Activated CD8-positive, alpha-beta memory T cell treated with anti-CD3 and anti-CD28 coated beads for 4 hours (primary cell): ENCODE results near the gene TMCC3.
"Not testable (repeated sequence)": the region's sequence is repeated elsewhere in the genome, so short reads cannot be mapped to it uniquely, and the experiment has no call there.

Experiments used
- DNase-seq, 2 donors: peaks; one replicate each; pipeline ENCODE4 v3.0.0-alpha.2; 2020; ENCODE audit warnings: low read depth in 2 of 2

TMCC3 gene

DNA sequence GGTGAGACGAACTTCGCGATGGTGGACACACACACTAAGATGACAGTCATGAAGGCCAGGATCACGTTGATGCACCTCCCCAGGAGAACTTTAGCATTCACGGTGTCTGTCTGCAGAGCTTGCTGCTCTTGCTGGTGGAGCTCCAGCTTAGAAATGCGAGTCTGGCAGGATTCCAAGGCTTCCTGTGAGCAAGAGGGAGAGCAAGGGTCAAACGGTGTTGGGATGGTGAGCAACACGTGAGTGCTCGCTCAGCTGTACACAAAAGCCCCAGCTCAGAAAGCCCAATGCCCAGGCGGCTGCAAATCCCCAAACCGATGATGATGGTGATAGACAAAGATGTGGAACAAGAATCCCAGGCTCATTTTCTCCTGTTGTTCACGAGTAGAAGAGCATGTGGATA lies 78.8 kb downstream of the TMCC3 start:
- DNase-seq = no peak

DNA sequence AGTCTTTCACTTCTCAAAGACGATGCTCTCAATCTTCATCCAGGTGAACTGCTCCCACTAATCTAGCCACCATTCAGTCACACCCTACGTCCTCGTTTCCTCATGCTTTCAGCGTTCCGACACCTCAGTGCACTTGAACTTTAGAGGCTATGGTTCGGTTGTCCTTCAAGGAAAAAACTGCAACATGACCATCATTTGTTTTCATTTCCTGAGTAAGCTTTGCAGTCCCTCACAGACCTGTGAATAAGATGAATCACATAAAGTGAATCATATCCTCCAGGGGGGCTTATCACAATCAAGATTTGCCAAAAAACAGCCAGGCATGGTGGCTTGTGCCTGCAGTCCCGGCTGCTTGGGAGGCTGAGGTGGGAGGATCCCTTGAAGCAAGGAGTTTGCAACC lies 80.2 kb downstream of the TMCC3 start:
- DNase-seq = no peak

GRCh38 chr12:94567761-94568160 lies 82.6 kb downstream of the TMCC3 start:
- no peak for DNase-seq

- DNase-seq = no peak
These were observed 84.0 kb downstream of the TMCC3 start for GRCh38 chr12:94566345-94566744.

DNA sequence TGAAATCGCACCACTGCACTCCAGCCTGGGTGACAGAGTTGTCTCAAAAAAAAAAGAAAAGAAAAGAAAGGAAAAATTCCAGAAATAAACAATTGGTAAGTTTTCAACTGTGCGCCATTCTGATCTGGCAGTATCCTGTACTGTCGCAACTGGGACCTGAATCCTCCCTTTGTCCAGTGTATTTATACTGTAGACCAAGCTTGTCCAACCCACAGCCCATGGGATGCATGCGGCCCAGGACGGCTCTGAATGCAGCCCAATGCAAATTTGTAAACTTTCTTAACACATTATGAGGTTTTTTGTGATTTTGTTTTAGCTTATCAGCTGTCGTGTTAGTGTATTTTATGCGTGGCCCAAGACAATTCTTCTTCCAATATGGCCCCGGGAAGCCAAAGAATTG lies 84.7 kb downstream of the TMCC3 start:
- no peak for DNase-seq

- no peak for DNase-seq
These were observed 87.1 kb downstream of the TMCC3 start for GRCh38 chr12:94563286-94563685.

DNA sequence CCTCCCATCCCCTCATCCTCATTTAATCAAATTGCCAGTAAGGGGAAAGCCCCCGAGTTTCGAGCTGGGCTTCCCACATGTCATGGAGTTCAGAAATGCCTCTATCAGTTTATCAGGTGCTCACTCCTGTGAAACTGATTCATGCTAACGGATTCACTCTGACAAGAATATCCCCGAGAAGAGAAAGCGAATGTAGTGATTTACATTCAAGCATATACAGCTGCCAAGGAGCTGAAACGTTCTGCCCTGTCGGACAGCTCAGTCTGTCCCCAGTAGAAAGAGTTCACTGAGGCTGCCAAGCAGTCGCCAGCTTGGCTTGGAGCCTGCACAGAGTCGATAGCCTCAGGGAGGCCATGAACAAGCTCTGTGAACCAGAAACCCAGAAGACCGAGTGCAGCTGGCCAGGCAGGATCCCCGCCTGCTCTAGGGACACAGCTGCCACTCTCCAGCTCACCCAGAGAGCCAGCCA lies 88.4 kb downstream of the TMCC3 start:
- no peak for DNase-seq

DNA sequence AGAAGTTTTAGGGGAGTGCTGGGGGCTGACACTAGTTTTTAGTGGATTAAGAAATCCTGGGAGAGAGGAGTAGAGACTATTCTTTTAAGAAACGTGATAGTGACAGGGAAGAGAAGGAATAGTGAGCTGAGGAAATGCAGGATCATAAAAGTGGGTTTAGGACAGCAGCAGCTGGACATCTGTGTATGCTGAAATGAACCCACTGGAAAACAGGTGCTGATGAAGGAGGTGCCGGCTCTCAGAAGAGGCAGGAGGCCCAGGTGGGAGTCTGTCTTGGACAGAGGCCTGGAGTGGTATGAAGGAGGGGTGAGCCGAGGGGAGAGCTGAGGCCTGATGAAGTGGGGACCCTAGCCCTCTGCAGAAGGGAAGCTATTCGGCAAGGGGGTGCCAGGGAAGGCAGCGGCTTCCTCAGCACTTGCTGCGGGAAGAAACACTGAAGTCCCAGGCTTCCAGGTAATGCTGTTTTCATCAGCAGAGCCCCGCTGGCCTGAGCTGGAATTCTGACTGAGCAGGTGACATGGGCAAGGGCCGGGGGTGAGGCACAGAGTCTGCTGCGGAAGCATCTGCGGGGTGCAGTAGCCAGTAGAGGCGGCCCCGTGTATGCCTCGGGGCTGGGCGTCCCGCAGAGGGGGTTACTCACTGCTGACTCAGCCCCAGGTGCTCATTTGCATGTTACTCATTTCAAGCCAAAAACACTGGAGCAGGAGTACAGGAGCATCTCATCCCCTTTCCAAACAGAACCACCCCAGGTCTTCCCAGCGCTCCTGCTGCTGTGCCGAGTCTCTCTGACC lies 89.7 kb downstream of the TMCC3 start:
- no peak for DNase-seq

DNA sequence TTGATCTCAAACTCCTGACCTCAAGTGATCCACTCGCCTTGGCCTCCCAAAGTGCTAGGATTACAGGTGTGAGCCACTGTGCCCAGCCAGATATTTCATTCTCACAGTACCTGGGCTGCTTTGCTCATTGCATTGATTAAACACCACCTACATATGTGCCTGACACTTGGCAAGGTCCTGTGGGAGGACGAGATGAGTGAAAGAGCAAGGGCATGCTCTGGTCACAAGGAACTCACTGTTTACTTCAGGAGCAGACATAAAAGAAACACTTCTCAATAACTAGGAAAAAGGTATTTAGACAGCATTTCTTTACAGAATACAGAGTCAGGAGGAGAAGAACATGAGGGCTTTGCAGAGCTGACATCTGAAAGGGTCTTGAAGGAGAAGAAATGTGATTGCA lies 91.7 kb downstream of the TMCC3 start:
- DNase-seq = no peak

GRCh38 chr12:94557746-94558295 lies 92.5 kb downstream of the TMCC3 start:
- DNase-seq = no peak

GRCh38 chr12:94555687-94556086 lies 94.7 kb downstream of the TMCC3 start:
- DNase-seq = no peak

DNA sequence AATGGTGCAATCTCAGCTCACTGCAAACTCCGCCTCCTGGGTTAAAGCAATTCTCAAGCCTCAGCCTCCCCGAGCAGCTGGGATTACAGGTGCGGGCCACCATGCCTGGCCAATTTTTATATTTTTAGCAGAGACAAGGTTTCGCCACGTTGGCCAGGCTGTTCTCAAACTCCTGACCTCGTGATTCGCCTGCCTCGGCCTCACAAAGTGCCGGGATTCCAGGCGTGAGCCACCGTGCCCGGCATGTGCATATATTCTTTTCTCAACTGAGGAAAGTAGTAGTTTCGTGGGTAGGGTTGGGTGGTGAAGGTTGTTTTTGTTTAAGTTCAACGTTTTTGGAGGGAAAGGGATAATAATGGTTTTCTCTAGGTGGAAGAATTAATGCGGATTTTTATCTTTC lies 96.5 kb downstream of the TMCC3 start:
- DNase-seq = no peak

DNA sequence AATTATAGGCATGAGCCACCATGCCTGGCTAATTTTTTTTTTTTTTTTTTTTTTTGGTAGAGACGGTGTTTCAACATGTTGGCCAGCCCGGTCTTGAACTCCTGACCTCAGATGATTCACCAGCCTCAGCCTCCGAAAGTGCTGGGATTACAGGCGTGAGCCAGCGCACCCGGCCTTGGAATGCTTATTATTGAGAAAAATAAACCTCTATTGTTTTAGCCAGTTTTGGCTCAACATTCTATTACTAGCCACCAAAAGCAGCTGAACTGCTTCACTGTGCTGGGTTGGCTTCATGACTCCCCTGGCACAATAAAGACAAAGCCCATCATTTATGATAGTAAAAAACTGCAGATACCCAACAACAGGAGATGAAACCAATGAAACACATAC lies 97.2 kb downstream of the TMCC3 start:
- no peak for DNase-seq

DNA sequence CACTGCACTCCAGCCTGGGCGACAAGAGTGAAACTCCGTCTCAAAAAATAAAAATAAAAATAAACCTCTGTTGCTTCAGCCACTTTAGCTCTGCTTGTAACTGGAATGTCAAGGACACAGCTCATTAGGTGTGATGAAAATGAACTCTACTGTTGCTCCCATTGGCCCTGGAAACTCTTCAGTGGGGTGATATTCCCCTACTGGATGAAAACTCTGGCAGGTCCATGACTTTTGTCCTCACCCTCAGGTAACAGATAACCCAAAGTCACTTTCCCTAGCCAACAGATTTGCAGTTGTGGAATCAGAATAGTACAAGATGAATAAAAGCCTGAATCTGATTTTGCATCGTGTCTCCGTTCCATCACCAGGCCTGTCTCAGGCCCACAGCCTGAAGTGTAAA lies 98.5 kb downstream of the TMCC3 start:
- no peak for DNase-seq

- DNase-seq = no peak
These were observed 99.4 kb downstream of the TMCC3 start for GRCh38 chr12:94550964-94551363.

DNA sequence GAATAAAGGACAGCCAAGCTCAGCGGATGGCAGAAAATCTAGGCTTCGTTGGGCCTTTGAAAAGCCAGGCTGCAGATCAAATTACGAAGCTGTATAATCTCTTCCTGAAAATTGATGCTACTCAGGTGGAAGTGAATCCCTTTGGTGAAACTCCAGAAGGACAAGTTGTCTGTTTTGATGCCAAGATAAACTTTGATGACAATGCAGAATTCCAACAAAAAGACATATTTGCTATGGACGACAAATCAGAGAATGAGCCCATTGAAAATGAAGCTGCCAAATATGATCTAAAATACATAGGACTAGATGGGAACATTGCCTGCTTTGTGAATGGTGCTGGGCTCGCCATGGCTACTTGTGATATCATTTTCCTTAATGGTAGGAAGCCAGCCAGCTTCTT lies 101.5 kb downstream of the TMCC3 start:
- DNase-seq = not testable (repeated sequence)

DNA sequence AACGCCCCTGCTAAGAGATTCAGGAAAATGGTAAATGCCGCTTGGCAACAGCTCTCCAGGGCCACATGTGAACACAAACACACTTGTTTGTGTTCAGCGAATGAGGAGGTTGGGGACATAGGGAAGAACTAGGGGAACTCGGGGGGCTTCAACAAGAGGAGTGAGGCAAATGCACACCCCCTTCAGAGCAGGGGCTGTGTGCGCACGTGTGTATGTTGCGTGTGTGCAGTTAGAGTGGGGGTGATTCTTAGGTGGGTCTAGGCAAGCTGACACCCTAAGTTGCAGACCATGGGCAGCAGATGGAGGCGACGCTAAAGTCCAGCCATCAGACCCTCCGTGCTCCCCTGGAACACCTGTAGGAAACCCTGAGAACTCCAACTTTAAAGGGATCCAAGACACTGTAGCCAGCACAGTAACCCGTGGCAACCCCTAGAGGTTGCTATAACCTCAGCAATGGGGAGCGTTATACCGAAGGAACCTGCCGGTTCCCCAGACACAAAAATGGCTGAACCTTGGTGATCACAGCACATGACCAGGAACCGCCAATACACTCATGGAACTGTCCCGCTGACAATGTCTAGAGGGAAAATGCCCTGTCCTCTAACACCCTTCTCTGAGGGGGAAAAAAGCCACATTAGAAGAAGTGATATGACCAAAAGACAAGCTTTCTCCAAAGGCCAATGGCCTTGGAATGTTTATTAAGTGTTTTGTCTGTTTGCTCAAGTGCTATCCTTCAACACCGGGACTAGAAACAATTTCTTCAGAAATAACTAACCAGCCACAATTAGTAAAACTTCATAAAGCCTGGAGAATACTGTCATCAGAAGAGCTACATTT lies 104.2 kb downstream of the TMCC3 start:
- no peak for DNase-seq

GRCh38 chr12:94544355-94544754 lies 106.0 kb downstream of the TMCC3 start:
- DNase-seq = no peak

DNA sequence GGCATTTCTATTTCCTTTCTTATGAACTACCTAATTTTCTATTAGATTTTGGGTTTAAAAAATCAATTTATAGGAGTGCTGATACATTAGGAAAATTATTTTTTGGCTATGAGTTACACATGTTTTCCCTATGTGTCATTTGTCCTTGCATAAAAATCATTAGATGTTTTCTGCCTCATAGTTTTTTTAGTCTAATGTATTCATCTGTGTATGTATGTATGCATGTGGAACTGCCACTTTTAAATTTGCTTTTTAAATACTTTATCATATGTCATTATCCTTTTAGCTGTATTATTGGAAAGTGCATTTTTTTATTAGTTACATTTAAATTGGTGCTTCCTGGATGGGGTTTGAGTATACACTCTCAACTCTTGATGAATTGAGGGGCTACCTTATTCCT lies 112.0 kb downstream of the TMCC3 start:
- no peak for DNase-seq

GRCh38 chr12:94536040-94536965 lies 114.1 kb downstream of the TMCC3 start:
- no peak for DNase-seq

GRCh38 chr12:94535510-94535921 lies 114.8 kb downstream of the TMCC3 start:
- DNase-seq = no peak
